Activated B cell treated with CpG ODN at 0.5 μM for 24 hours (primary cell): ENCODE results near the gene ZNF354B. TPM values are rescaled to one million over a fixed set of nuclear protein-coding genes. Genes with fewer than 3 reads are reported as not detected.
"Not testable (repeated sequence)": the region's sequence is repeated elsewhere in the genome, so short reads cannot be mapped to it uniquely, and the experiment has no call there.

Source experiments
- ATAC-seq: fragments of 200-7000 bp; cut with Tn5 transposase; one replicate; pipeline ENCODE4 v1.10.0; 2021; ENCODE audit warnings: low read depth, mild to moderate bottlenecking, moderate library complexity
- CTCF ChIA-PET: fragments of 350-600 bp; sonication (Branson Sonifier 250); formaldehyde crosslinking; loops from one replicate; lab custom pipeline; 2021; ENCODE audit warnings: antibody characterized with exemption; lab: Charles Lee
- POLR2A ChIA-PET: fragments of 350-600 bp; sonication (Branson Sonifier 250); formaldehyde crosslinking; loops from one replicate; lab custom pipeline; 2021; ENCODE audit warnings: antibody characterized with exemption; lab: Charles Lee
- DNase-seq: peaks from one replicate; pipeline ENCODE4 v3.0.0; 2022
- H3K27ac Mint-ChIP-seq: one replicate; pipeline ENCODE4 v1.8.0; 2020; ENCODE audit warnings: mixed read lengths
- H3K27me3 Mint-ChIP-seq: one replicate; pipeline ENCODE4 v1.8.0; 2021; ENCODE audit warnings: mixed read lengths
- H3K36me3 Mint-ChIP-seq: one replicate; pipeline ENCODE4 v1.8.0; 2021; ENCODE audit warnings: low read depth, mixed read lengths
- H3K4me1 Mint-ChIP-seq: one replicate; pipeline ENCODE4 v1.8.0; 2021; ENCODE audit warnings: mixed read lengths
- H3K4me3 Mint-ChIP-seq: one replicate; pipeline ENCODE4 v1.8.0; 2020; ENCODE audit warnings: mild to moderate bottlenecking, mixed read lengths
- H3K9me3 Mint-ChIP-seq: one replicate; pipeline ENCODE4 v1.8.0; 2020; ENCODE audit warnings: mixed read lengths
- intact Hi-C: fragments of 100-400 bp; cut with micrococcal nuclease; formaldehyde crosslinking; loops from one replicate; pipeline ENCODE4 v1.15.1; 2024
- total RNA-seq: library from RNA; stranded (reverse); gene quantifications from 2 replicates; pipeline ENCODE4 v1.2.3, GENCODE V29; 2022
- TF ChIP-seq, protein P1 (sequence below): fragments of 200-600 bp; IDR thresholded peaks from one replicate; pipeline ENCODE4 v1.8.0; 2022; ENCODE audit warnings: antibody characterized with exemption, mild to moderate bottlenecking

The ZNF354B gene
- total RNA-seq, 1 donor from 2014 or later, result 20.0 TPM

DNA sequence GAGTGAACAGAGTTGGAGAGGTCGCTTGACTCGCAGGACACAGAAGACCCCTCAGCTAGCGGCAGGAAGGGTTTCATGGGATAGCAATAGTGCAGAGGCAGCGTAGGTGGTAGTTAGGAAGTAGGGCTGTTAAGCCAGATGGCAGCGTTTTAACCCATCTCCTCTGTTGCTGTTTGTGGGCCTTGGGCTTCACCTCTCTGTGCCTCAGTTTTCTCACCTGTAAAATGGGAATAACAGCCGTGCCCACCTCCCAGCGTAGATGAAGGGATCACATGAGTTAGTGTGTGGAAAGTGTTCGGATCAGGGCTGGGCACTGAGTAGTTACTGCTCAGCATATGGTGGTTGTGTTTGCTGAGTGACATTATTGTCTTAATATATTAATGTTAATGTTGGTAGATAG is 1.9 kb downstream of the ZNF354B start:
- intact Hi-C loops, result no loop called here
- H3K27me3 Mint-ChIP-seq, result no peaks in the 10 kb centered on the region
- TF ChIP-seq, protein P1, sequence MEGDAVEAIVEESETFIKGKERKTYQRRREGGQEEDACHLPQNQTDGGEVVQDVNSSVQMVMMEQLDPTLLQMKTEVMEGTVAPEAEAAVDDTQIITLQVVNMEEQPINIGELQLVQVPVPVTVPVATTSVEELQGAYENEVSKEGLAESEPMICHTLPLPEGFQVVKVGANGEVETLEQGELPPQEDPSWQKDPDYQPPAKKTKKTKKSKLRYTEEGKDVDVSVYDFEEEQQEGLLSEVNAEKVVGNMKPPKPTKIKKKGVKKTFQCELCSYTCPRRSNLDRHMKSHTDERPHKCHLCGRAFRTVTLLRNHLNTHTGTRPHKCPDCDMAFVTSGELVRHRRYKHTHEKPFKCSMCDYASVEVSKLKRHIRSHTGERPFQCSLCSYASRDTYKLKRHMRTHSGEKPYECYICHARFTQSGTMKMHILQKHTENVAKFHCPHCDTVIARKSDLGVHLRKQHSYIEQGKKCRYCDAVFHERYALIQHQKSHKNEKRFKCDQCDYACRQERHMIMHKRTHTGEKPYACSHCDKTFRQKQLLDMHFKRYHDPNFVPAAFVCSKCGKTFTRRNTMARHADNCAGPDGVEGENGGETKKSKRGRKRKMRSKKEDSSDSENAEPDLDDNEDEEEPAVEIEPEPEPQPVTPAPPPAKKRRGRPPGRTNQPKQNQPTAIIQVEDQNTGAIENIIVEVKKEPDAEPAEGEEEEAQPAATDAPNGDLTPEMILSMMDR, result no peak
- no peak for DNase-seq
- H3K9me3 Mint-ChIP-seq, result no peaks in the 10 kb centered on the region
- POLR2A ChIA-PET, result no interaction called here
- peak overlapping the region; percentile 74 for H3K4me3 Mint-ChIP-seq
- ATAC-seq, result no peak
- H3K4me1 Mint-ChIP-seq, result peaks cover 19% of the 10 kb centered on the region
- CTCF ChIA-PET, result no interaction called here
- peak overlapping the region; percentile 19 for H3K27ac Mint-ChIP-seq
- H3K36me3 Mint-ChIP-seq, result peaks cover 36% of the 10 kb centered on the region

DNA sequence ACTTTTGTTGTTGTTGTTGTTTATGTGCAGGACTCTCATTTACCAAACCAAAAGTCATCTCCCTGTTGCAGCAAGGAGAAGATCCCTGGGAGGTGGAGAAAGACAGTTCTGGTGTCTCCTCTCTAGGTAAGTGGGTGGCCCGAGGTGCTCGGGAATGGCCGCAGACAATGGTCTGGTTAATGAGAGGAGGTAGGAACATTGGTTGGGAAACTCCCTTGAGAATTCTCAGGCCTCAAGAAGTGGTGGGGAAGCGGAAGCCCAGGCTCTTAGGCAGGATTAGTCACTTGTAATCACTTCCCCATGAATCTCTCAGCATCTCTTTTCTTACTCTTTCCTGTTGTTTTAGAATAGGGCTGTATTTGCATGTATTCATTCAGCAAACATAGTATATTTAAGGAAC is 7.2 kb downstream of the ZNF354B start:
- CTCF ChIA-PET, result no interaction called here
- POLR2A ChIA-PET, result no interaction called here
- no peak for DNase-seq
- intact Hi-C loops, result no loop called here
- ATAC-seq, result no peak
- no peak overlapping the region for H3K27ac Mint-ChIP-seq
- H3K27me3 Mint-ChIP-seq, result no peaks in the 10 kb centered on the region
- H3K36me3 Mint-ChIP-seq, result peaks cover 79% of the 10 kb centered on the region
- no peaks in the 10 kb centered on the region for H3K9me3 Mint-ChIP-seq
- H3K4me3 Mint-ChIP-seq, result no peak overlapping the region
- TF ChIP-seq, protein P1, result no peak
- peaks cover 3% of the 10 kb centered on the region for H3K4me1 Mint-ChIP-seq

DNA sequence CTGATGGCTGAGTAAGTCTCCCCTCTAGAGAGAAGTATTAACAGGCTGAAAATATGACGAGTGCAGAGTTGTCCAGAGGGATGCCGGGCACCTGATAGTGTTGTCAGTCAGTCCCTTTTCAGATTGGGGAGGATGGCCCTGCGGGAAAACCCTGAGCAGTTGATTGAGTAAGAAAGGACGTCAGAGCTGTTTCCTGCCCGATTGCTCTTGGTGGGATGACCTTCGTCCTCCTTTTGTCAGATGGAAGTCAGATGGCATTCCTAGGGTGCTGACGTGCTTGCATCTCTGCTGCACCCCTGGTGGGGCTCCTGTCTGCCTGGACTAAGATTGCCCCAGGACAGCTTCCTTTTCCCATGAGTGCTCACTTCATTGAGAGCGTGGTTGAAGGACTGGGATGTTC is 9.8 kb downstream of the ZNF354B start:
- Mint-ChIP-seq H3K9me3 (peaks cover 17% of the 10 kb centered on the region), H3K4me1 (no peaks in the 10 kb centered on the region), H3K27ac (no peak overlapping the region), H3K4me3 (no peak overlapping the region), H3K27me3 (no peaks in the 10 kb centered on the region), H3K36me3 (peaks cover 96% of the 10 kb centered on the region)
- ChIA-PET POLR2A (no interaction called here), CTCF (no interaction called here)
- TF ChIP-seq, protein P1, result no peak
- intact Hi-C loops, result no loop called here
- no peak for DNase-seq
- ATAC-seq, result no peak

DNA sequence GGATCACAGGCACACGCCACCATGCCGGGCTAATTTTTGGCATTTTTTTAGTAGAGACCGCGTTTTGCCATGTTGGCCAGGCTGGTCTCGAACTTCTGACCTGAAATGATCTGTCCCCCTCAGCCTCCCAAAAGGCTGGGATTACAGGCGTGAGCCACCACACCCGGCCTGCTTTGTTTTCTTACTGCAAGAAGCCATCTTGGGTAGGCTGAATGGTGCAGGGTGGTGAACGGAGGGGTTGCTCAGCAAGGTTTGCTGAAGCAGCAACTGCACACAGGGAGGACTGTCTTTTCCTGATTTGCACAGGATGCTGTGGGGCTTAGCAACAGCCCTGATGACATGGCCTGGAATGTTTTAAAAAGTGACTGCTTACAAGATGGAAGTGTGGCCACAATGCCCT is 10.7 kb downstream of the ZNF354B start:
- ATAC-seq (no peak), DNase-seq (no peak)
- Mint-ChIP-seq H3K36me3 (peaks cover 97% of the 10 kb centered on the region), H3K9me3 (peaks cover 26% of the 10 kb centered on the region), H3K4me1 (no peaks in the 10 kb centered on the region), H3K4me3 (no peak overlapping the region), H3K27ac (no peak overlapping the region), H3K27me3 (no peaks in the 10 kb centered on the region)
- ChIA-PET CTCF (no interaction called here), POLR2A (no interaction called here)
- intact Hi-C loops, result no loop called here
- TF ChIP-seq, protein P1, result no peak

DNA sequence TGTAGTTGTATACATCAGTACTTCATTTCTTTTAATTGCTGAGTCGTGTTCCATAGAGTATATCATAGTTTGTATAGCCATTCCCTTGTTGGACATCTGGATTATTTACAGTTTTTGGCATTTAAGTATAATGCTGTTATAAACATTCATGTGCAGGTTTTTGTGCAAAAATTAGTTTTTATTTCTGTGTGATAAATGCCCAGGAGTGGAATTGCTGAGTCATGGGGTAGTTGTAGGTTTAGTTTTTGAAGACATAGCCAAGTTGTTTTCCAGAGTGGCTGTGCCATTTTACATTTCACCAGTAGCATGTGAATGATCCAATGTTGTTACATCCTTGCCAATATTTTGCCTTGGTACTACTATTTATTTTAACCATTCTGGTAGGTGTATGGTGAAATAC is 12.5 kb downstream of the ZNF354B start:
- no peaks in the 10 kb centered on the region for H3K27me3 Mint-ChIP-seq
- no peak for DNase-seq
- TF ChIP-seq, protein P1, result no peak
- H3K36me3 Mint-ChIP-seq, result peaks cover 97% of the 10 kb centered on the region
- peaks cover 41% of the 10 kb centered on the region for H3K9me3 Mint-ChIP-seq
- ChIA-PET CTCF (no interaction called here), POLR2A (no interaction called here)
- no peak overlapping the region for H3K27ac Mint-ChIP-seq
- ATAC-seq, result no peak
- H3K4me1 Mint-ChIP-seq, result no peaks in the 10 kb centered on the region
- intact Hi-C loops, result no loop called here
- no peak overlapping the region for H3K4me3 Mint-ChIP-seq

DNA sequence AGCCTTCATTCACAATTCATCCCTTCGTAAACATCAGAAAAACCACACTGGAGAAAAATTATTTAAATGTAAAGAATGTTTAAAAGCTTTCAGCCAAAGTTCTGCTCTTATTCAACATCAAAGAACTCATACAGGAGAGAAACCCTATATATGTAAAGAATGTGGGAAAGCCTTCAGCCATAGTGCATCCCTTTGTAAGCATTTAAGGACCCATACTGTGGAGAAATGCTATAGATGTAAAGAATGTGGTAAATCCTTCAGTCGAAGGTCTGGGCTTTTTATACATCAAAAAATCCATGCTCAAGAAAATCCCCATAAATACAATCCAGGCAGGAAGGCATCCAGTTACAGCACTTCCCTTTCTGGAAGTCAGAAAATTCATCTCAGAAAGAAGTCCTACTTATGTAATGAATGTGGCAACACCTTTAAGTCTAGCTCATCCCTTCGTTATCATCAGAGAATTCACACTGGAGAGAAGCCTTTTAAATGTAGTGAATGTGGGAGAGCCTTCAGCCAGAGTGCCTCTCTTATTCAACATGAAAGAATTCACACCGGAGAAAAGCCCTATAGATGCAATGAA is 23.5 kb downstream of the ZNF354B start:
- CTCF ChIA-PET, H3K4me1 Mint-ChIP-seq, intact Hi-C loops, DNase-seq, ATAC-seq, H3K27me3 Mint-ChIP-seq, POLR2A ChIA-PET, H3K4me3 Mint-ChIP-seq, H3K27ac Mint-ChIP-seq: not testable (repeated sequence)
- peaks cover 44% of the 10 kb centered on the region for H3K9me3 Mint-ChIP-seq
- peaks cover 88% of the 10 kb centered on the region for H3K36me3 Mint-ChIP-seq
